DMS153 treated with DMSO at 0.1 percent for 48 hours (cell line): ENCODE results near the gene SNX30.

Experiments
- DNase-seq: peaks from one replicate; lab custom pipeline; 2025; ENCODE audit not compliant: unreplicated experiment; lab: John Stamatoyannopoulos, UW

SNX30 gene

DNA sequence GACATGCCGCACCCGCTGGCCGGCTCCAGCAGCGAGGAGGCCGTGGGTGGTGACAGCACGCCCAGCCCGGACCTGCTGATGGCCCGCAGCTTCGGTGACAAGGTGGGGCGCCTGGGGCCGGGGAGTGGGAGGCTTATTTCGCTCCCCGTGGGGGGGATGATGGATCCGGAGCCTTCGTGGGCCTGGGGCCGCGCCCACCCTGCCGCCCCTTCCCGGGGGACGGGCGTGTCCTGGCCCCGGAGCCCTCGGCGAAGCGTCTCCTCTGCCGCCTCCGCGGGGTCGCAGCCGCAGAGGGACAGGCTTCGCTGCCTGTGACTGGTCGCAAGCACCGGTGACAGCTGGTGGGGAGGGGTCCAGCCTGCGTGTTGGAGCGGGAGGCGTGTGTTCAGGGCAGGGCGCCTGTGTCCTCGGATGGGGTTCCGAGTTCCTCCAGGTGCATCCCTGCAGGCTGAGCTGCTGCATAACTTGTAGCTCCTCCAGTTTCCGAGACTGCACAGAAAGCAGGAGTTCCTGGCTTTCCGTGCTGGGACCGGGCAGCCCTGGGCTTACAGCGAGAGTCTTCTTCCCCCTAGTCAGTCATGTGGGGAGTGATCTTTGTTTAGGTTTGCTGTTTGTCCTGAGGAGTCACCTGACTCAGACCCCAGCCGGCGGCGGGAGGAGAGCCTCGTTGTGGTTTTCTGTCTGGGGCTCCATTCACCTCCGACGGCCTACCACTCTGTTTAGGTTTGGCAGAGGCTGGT, 666 bp downstream of the SNX30 start:
- peak; percentile 24 for DNase-seq

GRCh38 chr9:112752334-112753125, 2.0 kb downstream of the SNX30 start:
- no peak for DNase-seq

DNA sequence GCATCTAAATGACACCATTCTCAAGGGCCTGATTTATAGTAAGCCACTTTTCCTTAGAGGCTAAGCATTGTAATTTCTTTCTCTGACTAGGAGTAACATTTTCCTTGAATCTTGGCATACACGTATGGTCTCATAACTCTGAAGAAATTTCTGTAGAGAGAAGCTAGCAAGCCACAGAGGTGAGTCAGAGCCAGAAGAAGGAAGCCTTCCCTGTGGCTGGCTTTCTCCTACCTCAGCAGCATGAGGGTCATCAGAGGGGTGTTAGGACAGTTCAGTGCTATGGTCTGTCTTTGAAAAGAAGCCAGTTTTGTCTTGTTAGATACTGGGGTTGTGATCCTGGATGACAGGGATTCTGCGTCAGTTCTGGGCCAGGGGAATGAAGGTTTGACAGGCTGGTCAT, 3.2 kb downstream of the SNX30 start:
- no peak for DNase-seq

GRCh38 chr9:112754578-112754977, 4.0 kb downstream of the SNX30 start:
- no peak for DNase-seq

DNA sequence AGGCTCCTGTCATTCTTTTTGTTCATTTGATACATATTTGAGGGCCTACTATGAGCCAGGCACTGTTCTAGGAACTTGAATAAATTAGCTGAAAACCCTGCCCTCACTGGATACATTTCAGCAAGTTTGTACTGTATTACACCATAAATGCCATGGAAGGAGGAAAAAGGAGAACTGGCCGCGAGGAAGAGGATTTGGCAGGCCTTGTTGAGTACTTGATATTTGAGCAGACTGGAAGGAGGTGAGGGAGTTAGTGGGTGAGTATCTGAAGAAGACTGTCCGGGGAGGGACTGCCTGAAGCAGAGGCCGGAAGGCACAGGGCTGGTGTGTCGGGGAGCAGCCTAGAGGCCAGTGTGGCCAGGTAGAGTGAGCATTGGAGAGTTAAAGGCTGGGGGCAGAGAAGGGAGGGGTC, 4.5 kb downstream of the SNX30 start:
- DNase-seq, result no peak

DNA sequence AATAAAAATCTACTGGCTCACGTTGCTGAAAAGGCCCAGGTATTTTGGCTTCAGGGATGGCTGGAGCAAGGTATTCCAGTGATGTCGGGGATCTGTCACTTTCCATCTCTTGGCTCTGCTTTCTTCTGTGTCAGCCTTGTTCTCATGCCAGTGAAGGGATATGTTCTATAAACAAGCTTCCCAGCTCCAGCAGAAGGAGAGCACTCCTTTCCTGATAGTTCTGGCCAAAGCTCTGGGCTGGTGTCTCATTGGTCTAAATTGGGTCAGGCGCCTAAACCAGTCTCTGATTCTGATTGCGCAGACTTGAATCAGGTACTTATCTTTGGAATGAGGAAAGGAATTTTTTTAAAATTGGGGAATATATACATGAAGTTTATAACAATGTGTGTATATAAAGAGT, 5.1 kb downstream of the SNX30 start:
- no peak for DNase-seq

- no peak for DNase-seq
Observed at GRCh38 chr9:112757282-112757883, 6.8 kb downstream of the SNX30 start.

- no peak for DNase-seq
Observed at GRCh38 chr9:112757940-112758339, 7.4 kb downstream of the SNX30 start.

DNA sequence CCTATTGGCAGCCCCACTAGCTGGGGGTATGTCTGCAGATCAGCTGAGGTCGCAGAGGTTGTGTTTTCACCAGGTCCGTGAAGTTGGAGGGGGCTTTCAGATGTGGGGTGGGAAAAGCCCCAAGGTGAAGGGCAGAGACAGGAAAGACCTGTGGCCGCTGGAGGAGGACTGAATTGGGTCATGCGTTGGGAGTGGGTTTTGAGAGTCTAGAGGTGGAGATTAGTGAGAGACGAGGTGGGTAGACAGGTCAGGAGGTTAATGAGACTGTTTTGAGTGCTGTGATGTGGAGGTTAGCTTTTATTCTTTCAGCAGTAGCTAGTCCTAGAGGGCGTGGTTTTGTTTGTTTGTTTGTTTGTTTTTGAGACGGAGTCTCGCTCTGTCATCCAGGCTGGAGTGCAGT, 10.3 kb downstream of the SNX30 start:
- no peak for DNase-seq

DNA sequence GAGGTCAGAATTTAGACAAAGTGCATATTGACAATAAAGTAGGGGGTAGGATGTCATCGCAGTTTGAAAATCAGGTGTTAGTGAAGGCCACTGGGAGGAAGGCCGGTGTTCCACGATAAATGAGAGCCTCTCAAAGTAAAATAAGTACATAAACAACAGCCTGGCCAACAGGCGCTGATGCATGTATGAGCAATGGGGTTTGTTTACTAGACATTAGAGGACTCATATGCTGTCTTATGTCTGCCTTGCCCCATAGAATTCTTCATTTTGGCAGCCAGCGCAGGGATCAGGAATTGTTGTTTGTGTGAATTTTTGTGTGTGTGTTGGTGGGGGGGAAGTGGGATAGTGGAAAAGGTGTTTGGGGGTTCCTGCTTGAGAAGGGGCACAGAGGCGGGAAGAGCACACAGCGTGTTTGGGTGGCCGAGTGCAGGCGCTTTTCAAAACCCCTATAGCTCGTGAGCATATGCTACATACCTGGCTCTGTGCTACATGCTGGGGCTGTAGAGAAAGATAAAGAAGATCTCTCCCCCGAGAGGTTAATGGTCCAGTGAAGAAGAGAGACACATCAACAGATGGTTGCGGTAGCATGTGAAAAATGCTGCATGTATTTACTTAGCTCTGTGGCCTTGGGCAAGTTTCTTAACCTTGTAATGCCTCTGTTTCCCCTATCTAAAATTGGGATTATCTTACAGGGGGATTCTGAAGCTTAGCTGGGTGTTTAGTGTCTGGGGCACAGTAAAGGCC, 11.5 kb downstream of the SNX30 start:
- DNase-seq, result no peak

DNA sequence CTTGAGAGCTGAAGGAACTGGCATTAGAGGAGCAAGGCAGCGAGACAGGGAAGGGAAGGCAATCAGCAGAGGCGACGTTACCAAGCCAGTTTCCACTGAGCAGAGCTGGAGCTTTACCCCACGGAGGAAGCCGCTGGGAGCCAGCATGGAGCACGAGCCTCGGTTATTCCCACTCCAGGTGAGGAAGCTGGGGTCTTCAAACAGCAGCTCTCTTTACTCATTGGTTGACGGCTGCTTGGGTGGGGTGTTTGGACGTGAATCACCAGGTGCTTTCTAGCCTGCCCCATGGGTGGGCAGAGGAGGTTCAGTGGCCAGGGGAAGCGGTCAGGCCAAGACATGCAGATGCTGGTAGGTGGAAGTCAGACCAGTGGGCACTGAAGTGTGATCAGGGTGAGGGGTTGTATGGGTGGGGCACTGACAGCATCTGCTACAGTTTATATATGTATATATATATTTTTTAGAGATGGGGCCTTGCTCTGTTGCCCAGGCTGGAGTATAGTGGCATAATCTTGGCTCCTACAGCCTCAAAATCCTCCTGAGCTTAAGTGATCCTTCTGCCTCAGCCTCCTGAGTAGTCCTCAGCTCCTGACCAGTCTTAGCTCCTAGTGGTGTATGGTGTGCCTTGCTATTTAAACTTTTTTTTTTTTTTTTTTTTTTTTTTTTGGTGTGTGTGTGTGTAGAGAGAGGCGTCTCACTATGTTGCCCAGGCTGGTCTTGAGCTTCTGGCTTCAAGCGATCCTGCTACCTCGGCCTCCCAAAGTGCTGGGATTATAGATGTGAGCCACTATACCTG, 12.4 kb downstream of the SNX30 start:
- no peak for DNase-seq

DNA sequence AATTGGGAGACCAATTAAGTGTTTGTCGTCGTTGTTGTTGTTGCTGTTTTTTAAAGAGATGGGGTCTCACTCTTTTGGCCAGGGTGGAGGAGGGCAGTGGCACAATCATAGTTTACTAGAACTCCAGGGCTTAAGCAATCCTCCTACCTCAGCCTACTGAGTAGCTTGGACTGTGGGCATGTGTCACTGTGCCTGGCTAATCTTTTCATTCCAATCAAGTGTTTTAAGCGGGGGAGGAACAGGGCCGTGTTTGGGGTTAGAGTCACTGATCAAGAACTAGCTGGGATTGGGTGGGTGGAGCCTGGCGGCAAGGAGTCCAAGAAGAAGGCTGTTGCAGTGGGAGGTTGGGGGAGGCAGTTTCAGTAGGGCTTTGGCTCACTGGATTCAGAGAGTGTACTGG, 13.8 kb downstream of the SNX30 start:
- no peak for DNase-seq

DNA sequence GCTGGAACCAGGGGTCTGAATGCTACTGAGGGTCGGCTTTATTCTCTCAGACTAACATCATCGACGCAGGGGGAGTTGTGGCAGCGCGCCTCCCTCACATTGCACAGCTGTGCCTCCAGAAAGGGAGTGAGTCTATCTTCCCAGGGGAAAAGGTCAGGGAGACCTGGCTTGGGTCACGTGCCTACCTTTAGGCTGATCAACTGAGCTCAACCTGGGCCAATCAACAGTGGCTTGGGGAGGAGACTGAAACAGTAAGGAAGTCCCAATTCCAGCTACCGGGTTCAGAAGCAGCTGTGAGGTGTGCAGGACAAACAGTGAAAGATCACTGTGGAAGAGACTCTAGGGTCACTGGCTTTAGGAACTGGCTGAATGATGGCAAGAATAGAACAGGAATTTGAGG, 14.3 kb downstream of the SNX30 start:
- DNase-seq, result no peak

GRCh38 chr9:112765281-112765680, 14.7 kb downstream of the SNX30 start:
- no peak for DNase-seq

DNA sequence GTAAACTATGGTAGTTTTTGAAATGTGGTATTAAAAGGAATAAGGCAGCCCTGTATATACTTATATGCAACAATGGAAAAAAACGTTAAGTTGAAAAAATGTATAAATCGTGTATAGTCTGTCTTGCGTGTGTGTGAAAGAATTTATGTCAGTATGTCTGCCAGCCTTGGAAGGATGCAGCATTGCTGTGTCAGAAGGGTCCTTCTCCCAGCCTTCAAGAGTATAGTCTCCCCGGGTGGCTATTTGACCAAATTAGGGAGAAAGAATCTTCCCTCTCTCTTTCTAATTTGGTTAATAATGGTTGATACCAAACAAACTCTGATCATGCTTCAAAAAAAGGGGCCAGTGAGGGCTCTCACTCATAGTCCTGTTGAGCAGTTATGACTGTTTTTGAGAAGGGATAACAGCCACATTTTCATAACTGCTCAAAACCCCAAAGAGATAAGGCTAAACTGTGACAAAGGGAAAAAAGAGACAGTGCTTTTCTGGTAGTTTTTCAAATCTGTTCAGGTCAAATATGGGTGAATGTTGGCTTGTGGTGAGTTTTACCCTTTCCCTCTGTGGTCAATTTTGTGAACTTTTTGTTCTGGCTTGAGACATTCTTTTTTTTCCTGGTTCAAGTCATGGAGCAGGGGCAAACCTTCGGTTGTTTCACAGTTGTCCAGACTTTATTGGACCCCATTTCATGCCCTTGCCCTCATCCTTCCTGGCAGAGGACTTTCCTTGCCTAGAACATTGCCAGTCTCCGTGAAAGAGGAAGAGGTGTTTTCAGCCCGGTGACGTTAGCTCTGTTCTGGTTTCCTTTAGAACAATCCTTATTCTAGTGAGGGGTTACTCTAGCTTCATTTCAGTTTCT, 21.0 kb downstream of the SNX30 start:
- DNase-seq, result no peak

GRCh38 chr9:112772215-112772509, 21.6 kb downstream of the SNX30 start:
- DNase-seq, result no peak

- no peak for DNase-seq
Observed at GRCh38 chr9:112772551-112772950, 22.0 kb downstream of the SNX30 start.

GRCh38 chr9:112774006-112774996, 23.7 kb downstream of the SNX30 start:
- DNase-seq, result no peak

GRCh38 chr9:112777914-112778313, 27.4 kb downstream of the SNX30 start:
- DNase-seq, result no peak
